ENCODE results near the gene CNTNAP5.

DNA sequence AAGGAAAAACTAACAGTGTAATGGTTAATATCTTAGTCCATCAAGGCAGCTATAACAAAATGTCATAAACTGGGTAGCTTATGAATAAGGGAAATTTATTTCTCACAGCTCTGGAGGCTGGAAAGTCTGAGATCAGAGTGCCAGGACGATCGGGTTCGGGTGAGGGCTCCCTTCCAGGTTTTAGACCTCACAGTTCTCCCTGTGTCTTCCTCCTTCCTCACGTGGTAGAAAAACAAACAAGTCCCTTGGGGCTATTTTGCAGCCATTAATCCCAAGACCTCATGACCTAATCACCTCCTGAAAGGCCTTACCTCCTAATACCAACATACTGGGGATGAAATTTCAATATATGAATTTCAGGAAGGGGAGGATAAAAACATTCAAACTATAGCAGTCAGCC, 455.9 kb downstream of the CNTNAP5 start:
- TF ChIP-seq, protein P1, sequence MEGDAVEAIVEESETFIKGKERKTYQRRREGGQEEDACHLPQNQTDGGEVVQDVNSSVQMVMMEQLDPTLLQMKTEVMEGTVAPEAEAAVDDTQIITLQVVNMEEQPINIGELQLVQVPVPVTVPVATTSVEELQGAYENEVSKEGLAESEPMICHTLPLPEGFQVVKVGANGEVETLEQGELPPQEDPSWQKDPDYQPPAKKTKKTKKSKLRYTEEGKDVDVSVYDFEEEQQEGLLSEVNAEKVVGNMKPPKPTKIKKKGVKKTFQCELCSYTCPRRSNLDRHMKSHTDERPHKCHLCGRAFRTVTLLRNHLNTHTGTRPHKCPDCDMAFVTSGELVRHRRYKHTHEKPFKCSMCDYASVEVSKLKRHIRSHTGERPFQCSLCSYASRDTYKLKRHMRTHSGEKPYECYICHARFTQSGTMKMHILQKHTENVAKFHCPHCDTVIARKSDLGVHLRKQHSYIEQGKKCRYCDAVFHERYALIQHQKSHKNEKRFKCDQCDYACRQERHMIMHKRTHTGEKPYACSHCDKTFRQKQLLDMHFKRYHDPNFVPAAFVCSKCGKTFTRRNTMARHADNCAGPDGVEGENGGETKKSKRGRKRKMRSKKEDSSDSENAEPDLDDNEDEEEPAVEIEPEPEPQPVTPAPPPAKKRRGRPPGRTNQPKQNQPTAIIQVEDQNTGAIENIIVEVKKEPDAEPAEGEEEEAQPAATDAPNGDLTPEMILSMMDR (IDR thresholded peaks at IDR 0.05; ENCODE audit: low read depth, low read length): no peak
- TF ChIP-seq EZH2phosphoT487 (IDR thresholded peaks at IDR 0.05; ENCODE audit: low read depth): no peak
